ENCODE measurements around the gene CX3CL1. TPM values are rescaled to one million over a fixed set of nuclear protein-coding genes. Genes with fewer than 3 reads are reported as not detected.
A peak's percentile ranks its signal among the peaks of the same experiment; 100 is the strongest.

Gene CX3CL1
- total and polyA plus RNA-seq, 2 of the 13 experiments (the other 11 are each of a cell fraction or from before 2014, with no cell fraction given): 57.3 to 60.8 TPM

DNA sequence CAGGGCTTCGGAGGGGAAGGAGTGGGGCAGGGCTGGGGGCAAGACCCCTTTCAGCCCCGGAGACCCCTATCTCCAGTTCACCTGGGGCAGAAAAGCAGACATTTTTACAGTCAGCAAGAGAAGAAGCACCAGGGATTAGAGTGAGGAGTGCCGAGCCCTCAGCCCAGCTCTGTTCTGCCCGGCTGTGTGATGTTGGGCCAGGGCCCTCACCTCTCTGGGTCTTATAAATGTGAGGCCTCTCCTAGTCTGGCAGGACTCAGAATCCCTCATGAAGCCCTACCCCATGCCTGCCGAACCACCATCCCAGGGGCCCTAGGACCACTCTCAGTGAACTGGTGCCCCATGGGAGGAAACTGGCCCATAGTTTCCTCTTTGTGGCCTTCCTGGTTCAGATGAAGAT, 12.8 kb downstream of the CX3CL1 start:
- in situ Hi-C loops (cut with HindIII; ENCODE audit: extremely low pct_ligation_motif_present, low pct_unique_long_range_greater_than_20kb) (no loop called here), intact Hi-C loops (cut with micrococcal nuclease; ENCODE audit: unreplicated experiment) (no loop called here)
- CTCF ChIA-PET (ENCODE audit: low intra/inter-chr PET ratio, low total read pairs): no interaction called here
- Histone ChIP-seq H3K4me1 (ENCODE audit: insufficient read depth, low read length) (peaks cover 56% of the 10 kb centered on the region), H3K4me3 (replicated peaks in 1 of 3; ENCODE audit: insufficient read depth in 1 of 3, low read depth in 2 of 3, low read length in 3 of 3) (no peak overlapping the region), H3K9me3 (ENCODE audit: low read length) (no peaks in the 10 kb centered on the region), H3K27me3 (ENCODE audit: control insufficient read depth in 1 of 2, insufficient read depth in 2 of 2, low read length in 2 of 2) (0 out of 5 replicates have a peak, but pooled peaks cover 0 to under 1% of the 10 kb centered on the region in 2 experiments), H4K20me1 (ENCODE audit: insufficient read depth, low read length) (no peaks in the 10 kb centered on the region), H2AFZ (ENCODE audit: low read length) (no peak overlapping the region), H3K4me2 (ENCODE audit: low read depth, low read length) (no peak overlapping the region), H3K79me2 (ENCODE audit: insufficient read depth, low read length) (no peaks in the 10 kb centered on the region), H3K36me3 (replicated peaks in 1 of 2; ENCODE audit: control insufficient read depth in 1 of 2, insufficient read depth in 2 of 2, low read length in 2 of 2) (peaks cover 23 to 33% of the 10 kb centered on the region in 2 experiments), H3K9ac (ENCODE audit: insufficient read depth, low read depth, low read length) (no peak overlapping the region), H3K27ac (ENCODE audit: extremely low read length, insufficient read depth, low read length) (no peak overlapping the region)
- ATAC-seq (peak; percentile 18), FAIRE-seq (no peak), DNase-seq (ENCODE audit: low spot score) (no peak)
- 57% methylated on average over 5 of the region's 5 CpGs for WGBS (ENCODE audit: low lambda C conversion rate)
- no TSS peak for BruUV-seq (replicated peaks)
- TF ChIP-seq, protein P1, sequence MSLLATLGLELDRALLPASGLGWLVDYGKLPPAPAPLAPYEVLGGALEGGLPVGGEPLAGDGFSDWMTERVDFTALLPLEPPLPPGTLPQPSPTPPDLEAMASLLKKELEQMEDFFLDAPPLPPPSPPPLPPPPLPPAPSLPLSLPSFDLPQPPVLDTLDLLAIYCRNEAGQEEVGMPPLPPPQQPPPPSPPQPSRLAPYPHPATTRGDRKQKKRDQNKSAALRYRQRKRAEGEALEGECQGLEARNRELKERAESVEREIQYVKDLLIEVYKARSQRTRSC (CRISPR knock-in tag; IDR thresholded peaks at IDR 0.05; ENCODE audit: low read depth): no peak
- TF ChIP-seq HOXA5 (CRISPR knock-in tag; IDR thresholded peaks at IDR 0.05) (0 out of 2 replicates have a peak, but pooled peaks have one; percentile 0), TBP (CRISPR knock-in tag; IDR thresholded peaks at IDR 0.05) (no peak), ZSCAN30 (CRISPR knock-in tag; IDR thresholded peaks at IDR 0.05) (no peak), TMF1 (CRISPR knock-in tag; IDR thresholded peaks at IDR 0.05; ENCODE audit: low read depth) (0 out of 2 replicates have a peak, but pooled peaks have one; percentile 33), POLR2A (IDR thresholded peaks at IDR 0.05; ENCODE audit: insufficient read depth in 1 of 2, low read depth in 2 of 2, low read length in 2 of 2) (0 out of 4 replicates have a peak, but pooled peaks of 1 of the 2 experiments have one; percentile 22), ZNF615 (CRISPR knock-in tag; IDR thresholded peaks at IDR 0.05; ENCODE audit: borderline replicate concordance) (no peak), ZFX (CRISPR knock-in tag; IDR thresholded peaks at IDR 0.05; ENCODE audit: low read depth) (peak; percentile 15; the same call in 1 of the 2 replicates), FOXK1 (CRISPR knock-in tag; IDR thresholded peaks at IDR 0.05; ENCODE audit: borderline replicate concordance, low read depth) (no peak), NFIC (IDR thresholded peaks at IDR 0.05; ENCODE audit: low read length) (0 out of 2 replicates have a peak, but pooled peaks have one; percentile 11), RFX5 (IDR thresholded peaks at IDR 0.05; ENCODE audit: low read depth, low read length) (no peak), ZNF768 (CRISPR knock-in tag; IDR thresholded peaks at IDR 0.05) (peak; percentile 96)
- TF ChIP-seq, protein P2, sequence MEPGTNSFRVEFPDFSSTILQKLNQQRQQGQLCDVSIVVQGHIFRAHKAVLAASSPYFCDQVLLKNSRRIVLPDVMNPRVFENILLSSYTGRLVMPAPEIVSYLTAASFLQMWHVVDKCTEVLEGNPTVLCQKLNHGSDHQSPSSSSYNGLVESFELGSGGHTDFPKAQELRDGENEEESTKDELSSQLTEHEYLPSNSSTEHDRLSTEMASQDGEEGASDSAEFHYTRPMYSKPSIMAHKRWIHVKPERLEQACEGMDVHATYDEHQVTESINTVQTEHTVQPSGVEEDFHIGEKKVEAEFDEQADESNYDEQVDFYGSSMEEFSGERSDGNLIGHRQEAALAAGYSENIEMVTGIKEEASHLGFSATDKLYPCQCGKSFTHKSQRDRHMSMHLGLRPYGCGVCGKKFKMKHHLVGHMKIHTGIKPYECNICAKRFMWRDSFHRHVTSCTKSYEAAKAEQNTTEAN (CRISPR knock-in tag; conservative IDR thresholded peaks at IDR 0.05): no peak
- TF ChIP-seq, protein P3, sequence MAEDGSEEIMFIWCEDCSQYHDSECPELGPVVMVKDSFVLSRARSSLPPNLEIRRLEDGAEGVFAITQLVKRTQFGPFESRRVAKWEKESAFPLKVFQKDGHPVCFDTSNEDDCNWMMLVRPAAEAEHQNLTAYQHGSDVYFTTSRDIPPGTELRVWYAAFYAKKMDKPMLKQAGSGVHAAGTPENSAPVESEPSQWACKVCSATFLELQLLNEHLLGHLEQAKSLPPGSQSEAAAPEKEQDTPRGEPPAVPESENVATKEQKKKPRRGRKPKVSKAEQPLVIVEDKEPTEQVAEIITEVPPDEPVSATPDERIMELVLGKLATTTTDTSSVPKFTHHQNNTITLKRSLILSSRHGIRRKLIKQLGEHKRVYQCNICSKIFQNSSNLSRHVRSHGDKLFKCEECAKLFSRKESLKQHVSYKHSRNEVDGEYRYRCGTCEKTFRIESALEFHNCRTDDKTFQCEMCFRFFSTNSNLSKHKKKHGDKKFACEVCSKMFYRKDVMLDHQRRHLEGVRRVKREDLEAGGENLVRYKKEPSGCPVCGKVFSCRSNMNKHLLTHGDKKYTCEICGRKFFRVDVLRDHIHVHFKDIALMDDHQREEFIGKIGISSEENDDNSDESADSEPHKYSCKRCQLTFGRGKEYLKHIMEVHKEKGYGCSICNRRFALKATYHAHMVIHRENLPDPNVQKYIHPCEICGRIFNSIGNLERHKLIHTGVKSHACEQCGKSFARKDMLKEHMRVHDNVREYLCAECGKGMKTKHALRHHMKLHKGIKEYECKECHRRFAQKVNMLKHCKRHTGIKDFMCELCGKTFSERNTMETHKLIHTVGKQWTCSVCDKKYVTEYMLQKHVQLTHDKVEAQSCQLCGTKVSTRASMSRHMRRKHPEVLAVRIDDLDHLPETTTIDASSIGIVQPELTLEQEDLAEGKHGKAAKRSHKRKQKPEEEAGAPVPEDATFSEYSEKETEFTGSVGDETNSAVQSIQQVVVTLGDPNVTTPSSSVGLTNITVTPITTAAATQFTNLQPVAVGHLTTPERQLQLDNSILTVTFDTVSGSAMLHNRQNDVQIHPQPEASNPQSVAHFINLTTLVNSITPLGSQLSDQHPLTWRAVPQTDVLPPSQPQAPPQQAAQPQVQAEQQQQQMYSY (CRISPR knock-in tag; IDR thresholded peaks at IDR 0.05): 0 out of 2 replicates have a peak, but pooled peaks have one; percentile 4
- POLR2A ChIA-PET: interaction anchor here (1.5 to 3.8 kb wide), 3 partner anchors 12 to 81 kb away, joined by 7 to 34 read pairs (median 15); partner anchors contain the start of gene CX3CL1

All from HepG2 (cell line).